ENCODE data around the gene VPS26C.

Gene VPS26C

DNA sequence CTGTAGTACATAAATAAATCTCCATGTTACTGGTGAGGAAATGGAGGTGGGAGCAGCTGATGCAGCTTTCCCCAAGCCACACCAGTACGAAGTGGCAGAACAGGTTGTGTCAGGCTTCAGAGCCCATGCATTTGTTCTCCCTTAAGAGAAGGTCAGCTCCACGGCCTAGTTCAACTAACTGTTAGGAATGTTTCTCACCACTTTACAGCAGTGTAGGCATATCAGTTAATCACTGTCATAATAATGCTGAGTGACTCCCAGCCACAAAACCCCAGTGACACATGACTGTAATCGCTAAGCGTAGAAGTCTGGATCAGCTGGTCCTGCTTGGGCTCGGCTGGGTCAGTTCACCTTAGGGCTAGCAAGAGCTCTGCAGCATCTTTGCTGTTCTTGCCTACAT is 90.4 kb downstream of the VPS26C start:
- no peak overlapping the region for H3K4me2 ChIP-seq (ENCODE audit: low read depth, low read length, poor library complexity, severe bottlenecking)
- no peak for TF ChIP-seq EZH2phosphoT487 (conservative IDR thresholded peaks at IDR 0.05; ENCODE audit: low read length)
- TF ChIP-seq, protein P1, sequence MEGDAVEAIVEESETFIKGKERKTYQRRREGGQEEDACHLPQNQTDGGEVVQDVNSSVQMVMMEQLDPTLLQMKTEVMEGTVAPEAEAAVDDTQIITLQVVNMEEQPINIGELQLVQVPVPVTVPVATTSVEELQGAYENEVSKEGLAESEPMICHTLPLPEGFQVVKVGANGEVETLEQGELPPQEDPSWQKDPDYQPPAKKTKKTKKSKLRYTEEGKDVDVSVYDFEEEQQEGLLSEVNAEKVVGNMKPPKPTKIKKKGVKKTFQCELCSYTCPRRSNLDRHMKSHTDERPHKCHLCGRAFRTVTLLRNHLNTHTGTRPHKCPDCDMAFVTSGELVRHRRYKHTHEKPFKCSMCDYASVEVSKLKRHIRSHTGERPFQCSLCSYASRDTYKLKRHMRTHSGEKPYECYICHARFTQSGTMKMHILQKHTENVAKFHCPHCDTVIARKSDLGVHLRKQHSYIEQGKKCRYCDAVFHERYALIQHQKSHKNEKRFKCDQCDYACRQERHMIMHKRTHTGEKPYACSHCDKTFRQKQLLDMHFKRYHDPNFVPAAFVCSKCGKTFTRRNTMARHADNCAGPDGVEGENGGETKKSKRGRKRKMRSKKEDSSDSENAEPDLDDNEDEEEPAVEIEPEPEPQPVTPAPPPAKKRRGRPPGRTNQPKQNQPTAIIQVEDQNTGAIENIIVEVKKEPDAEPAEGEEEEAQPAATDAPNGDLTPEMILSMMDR (IDR thresholded peaks at IDR 0.05; ENCODE audit: insufficient read depth, low read length, poor library complexity, severe bottlenecking), result no peak
- no peaks in the 10 kb centered on the region for H3K9me2 ChIP-seq (replicated peaks; ENCODE audit: insufficient read depth, low read length)
- no peaks in the 10 kb centered on the region for H3K9me3 ChIP-seq (ENCODE audit: insufficient read depth, low read length)
- H3K36me3 ChIP-seq (ENCODE audit: low read length), result peaks cover 10% of the 10 kb centered on the region; the same call in 1 of the 2 replicates
- H3K27ac ChIP-seq (ENCODE audit: low read depth, low read length), result no peak overlapping the region
- no peaks in the 10 kb centered on the region for H3F3A ChIP-seq (ENCODE audit: insufficient read depth)
- no peak overlapping the region for H3K9ac ChIP-seq (ENCODE audit: low read length)
- no peaks in the 10 kb centered on the region for H4K20me1 ChIP-seq (ENCODE audit: low read depth, low read length)
- H3K27me3 ChIP-seq (ENCODE audit: low read length), result no peaks in the 10 kb centered on the region
- H2AFZ ChIP-seq (ENCODE audit: low read depth, low read length, severe bottlenecking), result no peak overlapping the region
- no peaks in the 10 kb centered on the region for H3K79me2 ChIP-seq (ENCODE audit: insufficient read depth, low read length)
- no peak overlapping the region for H3K4me3 ChIP-seq (ENCODE audit: insufficient read depth, low read length, poor library complexity, severe bottlenecking)
